Measurements from ENCODE around the gene SART3. TPM values are rescaled to one million over a fixed set of nuclear protein-coding genes. Genes with fewer than 3 reads are reported as not detected.

Gene SART3
- total RNA-seq, 1 donor from 2014 or later: 44.8 TPM

GRCh38 chr12:108538616-108539195, 22.3 kb downstream of the SART3 start:
- H3K4me1 ChIP-seq: no peaks in the 10 kb centered on the region
- no peak for DNase-seq
- H3K27me3 ChIP-seq: no peaks in the 10 kb centered on the region
- no peak overlapping the region for H3K4me3 ChIP-seq
- no peak for ATAC-seq
- TF ChIP-seq CTCF (IDR thresholded peaks at IDR 0.05): no peak
- intact Hi-C loops (cut with DNase I): no loop called here
- H3K36me3 ChIP-seq: peaks cover 80% of the 10 kb centered on the region
- H3K27ac ChIP-seq: no peak overlapping the region
- H3K9me3 ChIP-seq: no peaks in the 10 kb centered on the region

GRCh38 chr12:108538146-108538545, 22.8 kb downstream of the SART3 start:
- intact Hi-C loops (cut with DNase I): no loop called here
- no peaks in the 10 kb centered on the region for H3K9me3 ChIP-seq
- no peak overlapping the region for H3K4me3 ChIP-seq
- DNase-seq: no peak
- no peak for ATAC-seq
- no peak overlapping the region for H3K27ac ChIP-seq
- H3K36me3 ChIP-seq: peaks cover 80% of the 10 kb centered on the region
- H3K4me1 ChIP-seq: no peaks in the 10 kb centered on the region
- H3K27me3 ChIP-seq: no peaks in the 10 kb centered on the region
- no peak for TF ChIP-seq CTCF (IDR thresholded peaks at IDR 0.05)

DNA sequence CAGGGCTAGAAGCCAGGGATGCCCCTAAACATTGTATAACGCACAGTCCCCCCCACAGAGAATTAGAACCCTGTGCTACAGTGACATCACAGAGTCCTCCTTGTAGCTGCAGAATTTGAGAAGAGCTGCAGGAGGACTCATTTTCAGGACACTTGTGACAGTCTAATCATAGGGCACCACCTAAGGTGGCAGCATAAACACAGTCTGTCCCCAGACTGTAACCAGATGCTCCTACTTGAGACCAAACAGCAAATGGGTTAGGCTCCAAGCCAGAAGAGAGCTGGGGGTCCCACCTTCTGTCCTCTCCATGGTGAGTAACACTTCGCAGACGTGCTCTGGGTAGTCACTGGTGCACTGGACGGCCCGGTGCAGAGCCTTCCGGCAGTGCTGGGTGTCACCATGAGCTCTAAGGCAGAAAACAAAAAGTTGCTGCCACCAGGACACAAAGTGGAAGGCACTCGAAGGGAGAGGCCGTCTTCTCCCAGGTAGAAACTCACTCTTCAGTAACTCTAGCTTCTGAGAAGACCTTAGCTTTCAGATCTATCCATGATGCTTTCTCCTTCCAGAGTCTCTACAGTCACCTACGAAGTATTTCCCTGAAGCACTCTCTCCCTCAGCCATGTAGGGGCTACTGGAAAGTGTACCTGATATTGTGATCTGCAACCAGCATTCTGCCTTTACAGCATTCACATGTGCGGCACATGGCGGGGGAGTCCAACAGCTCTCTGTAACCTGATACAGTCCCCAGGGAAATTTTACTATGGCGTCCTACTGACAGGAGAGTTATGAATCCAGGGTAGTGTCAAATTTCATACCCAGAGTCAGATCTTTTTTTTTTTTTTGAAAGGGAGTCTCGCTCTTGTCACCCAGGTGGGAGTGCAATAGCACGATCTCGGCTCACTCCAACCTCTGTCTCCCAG, 28.8 kb downstream of the SART3 start:
- Histone ChIP-seq H3K36me3 (peaks cover 100% of the 10 kb centered on the region), H3K9me3 (no peaks in the 10 kb centered on the region), H3K4me1 (no peaks in the 10 kb centered on the region), H3K4me3 (no peak overlapping the region), H3K27me3 (no peaks in the 10 kb centered on the region), H3K27ac (no peak overlapping the region)
- DNase-seq: no peak
- ATAC-seq: no peak
- no peak for TF ChIP-seq CTCF (IDR thresholded peaks at IDR 0.05)
- intact Hi-C loops (cut with DNase I): no loop called here

- Histone ChIP-seq H3K4me1 (no peaks in the 10 kb centered on the region), H3K36me3 (peaks cover 100% of the 10 kb centered on the region), H3K4me3 (no peak overlapping the region), H3K27me3 (no peaks in the 10 kb centered on the region), H3K27ac (no peak overlapping the region), H3K9me3 (no peaks in the 10 kb centered on the region)
- ATAC-seq (no peak), DNase-seq (no peak)
- intact Hi-C loops (cut with DNase I): no loop called here
- no peak for TF ChIP-seq CTCF (IDR thresholded peaks at IDR 0.05)
Measured at GRCh38 chr12:108530161-108530560, 30.8 kb downstream of the SART3 start.

GRCh38 chr12:108527166-108527496, 33.8 kb downstream of the SART3 start:
- Histone ChIP-seq H3K4me1 (no peaks in the 10 kb centered on the region), H3K4me3 (no peak overlapping the region), H3K9me3 (no peaks in the 10 kb centered on the region), H3K27ac (no peak overlapping the region), H3K27me3 (no peaks in the 10 kb centered on the region), H3K36me3 (peaks cover 100% of the 10 kb centered on the region)
- intact Hi-C loops (cut with DNase I): no loop called here
- no peak for TF ChIP-seq CTCF (IDR thresholded peaks at IDR 0.05)
- no peak for DNase-seq
- no peak for ATAC-seq

All from upper lobe of right lung (tissue), 1 donor.